WERI-Rb-1 (cell line): ENCODE measurements around the gene DPF3.

ENCODE experiments used
- DNase-seq: peaks from one replicate; pipeline ENCODE4 v3.0.0-alpha.2; 2020
- H3K27ac ChIP-seq: fragments of 250-450 bp; sonication (Bioruptor Pico); 2 replicates; pipeline ENCODE4 v1.5.1; 2020; ENCODE audit warnings: mild to moderate bottlenecking, moderate library complexity
- H3K27me3 ChIP-seq: fragments of 250-450 bp; sonication (Bioruptor Pico); 2 replicates; pipeline ENCODE4 v1.5.1; 2021; ENCODE audit warnings: mild to moderate bottlenecking, low read depth, moderate library complexity; ENCODE audit not compliant: insufficient read depth, severe bottlenecking
- H3K36me3 ChIP-seq: fragments of 250-450 bp; sonication (Bioruptor Pico); 2 replicates; pipeline ENCODE4 v1.5.1; 2020; ENCODE audit warnings: mild to moderate bottlenecking, moderate library complexity
- H3K4me3 ChIP-seq: 2 replicates; pipeline ENCODE4 v1.5.1; 2011; ENCODE audit warnings: low read depth, mild to moderate bottlenecking, control low read depth, low read length
- H3K9me3 ChIP-seq: fragments of 250-450 bp; sonication (Bioruptor Pico); 2 replicates; pipeline ENCODE4 v1.5.1; 2021; ENCODE audit warnings: mild to moderate bottlenecking, moderate library complexity; ENCODE audit not compliant: severe bottlenecking
- CTCF ChIP-seq: IDR thresholded peaks from 2 replicates; pipeline ENCODE4 v1.5.1; 2011; ENCODE audit warnings: low read depth, mild to moderate bottlenecking, control low read depth, inconsistent platforms, low read length

The DPF3 gene

GRCh38 chr14:72594099-72594901 lies 299.6 kb downstream of the DPF3 start:
- Histone ChIP-seq H3K4me3 (no peak overlapping the region), H3K27me3 (no peaks in the 10 kb centered on the region)
- TF ChIP-seq CTCF, result no peak

GRCh38 chr14:72591391-72591790 lies 302.5 kb downstream of the DPF3 start:
- Histone ChIP-seq H3K27ac (no peak overlapping the region), H3K27me3 (no peaks in the 10 kb centered on the region), H3K9me3 (peaks cover 4% of the 10 kb centered on the region), H3K4me3 (no peak overlapping the region), H3K36me3 (no peaks in the 10 kb centered on the region)
- DNase-seq, result no peak
- no peak for TF ChIP-seq CTCF

More at GRCh38 chr14:72594099-72594901, 299.6 kb downstream of the DPF3 start:
- peaks cover 4% of the 10 kb centered on the region for H3K9me3 ChIP-seq
- H3K36me3 ChIP-seq, result no peaks in the 10 kb centered on the region
- H3K27ac ChIP-seq, result no peak overlapping the region
- DNase-seq, result no peak

- no peak for DNase-seq
- Histone ChIP-seq H3K27me3 (no peaks in the 10 kb centered on the region), H3K27ac (no peak overlapping the region), H3K4me3 (no peak overlapping the region), H3K9me3 (peaks cover 4% of the 10 kb centered on the region), H3K36me3 (no peaks in the 10 kb centered on the region)
- no peak for TF ChIP-seq CTCF
Observed at GRCh38 chr14:72590577-72590976, 303.3 kb downstream of the DPF3 start.

- Histone ChIP-seq H3K27ac (no peak overlapping the region), H3K9me3 (peaks cover 4% of the 10 kb centered on the region), H3K36me3 (no peaks in the 10 kb centered on the region), H3K27me3 (no peaks in the 10 kb centered on the region), H3K4me3 (no peak overlapping the region)
- no peak for DNase-seq
- no peak for TF ChIP-seq CTCF
Observed at GRCh38 chr14:72589652-72590051, 304.2 kb downstream of the DPF3 start.

GRCh38 chr14:72588521-72588920 lies 305.4 kb downstream of the DPF3 start:
- Histone ChIP-seq H3K27me3 (no peaks in the 10 kb centered on the region), H3K9me3 (peaks cover 4% of the 10 kb centered on the region), H3K27ac (no peak overlapping the region), H3K36me3 (no peaks in the 10 kb centered on the region), H3K4me3 (no peak overlapping the region)
- DNase-seq, result no peak
- no peak for TF ChIP-seq CTCF
